ENCODE results near the gene PVALB. TPM values are rescaled to one million over a fixed set of nuclear protein-coding genes. Genes with fewer than 3 reads are reported as not detected.

Gene PVALB
- total and polyA plus RNA-seq, 9 of the 15 experiments (the other 6 are each of a cell fraction or from before 2014, with no cell fraction given), result not detected

- TF ChIP-seq, protein P1, sequence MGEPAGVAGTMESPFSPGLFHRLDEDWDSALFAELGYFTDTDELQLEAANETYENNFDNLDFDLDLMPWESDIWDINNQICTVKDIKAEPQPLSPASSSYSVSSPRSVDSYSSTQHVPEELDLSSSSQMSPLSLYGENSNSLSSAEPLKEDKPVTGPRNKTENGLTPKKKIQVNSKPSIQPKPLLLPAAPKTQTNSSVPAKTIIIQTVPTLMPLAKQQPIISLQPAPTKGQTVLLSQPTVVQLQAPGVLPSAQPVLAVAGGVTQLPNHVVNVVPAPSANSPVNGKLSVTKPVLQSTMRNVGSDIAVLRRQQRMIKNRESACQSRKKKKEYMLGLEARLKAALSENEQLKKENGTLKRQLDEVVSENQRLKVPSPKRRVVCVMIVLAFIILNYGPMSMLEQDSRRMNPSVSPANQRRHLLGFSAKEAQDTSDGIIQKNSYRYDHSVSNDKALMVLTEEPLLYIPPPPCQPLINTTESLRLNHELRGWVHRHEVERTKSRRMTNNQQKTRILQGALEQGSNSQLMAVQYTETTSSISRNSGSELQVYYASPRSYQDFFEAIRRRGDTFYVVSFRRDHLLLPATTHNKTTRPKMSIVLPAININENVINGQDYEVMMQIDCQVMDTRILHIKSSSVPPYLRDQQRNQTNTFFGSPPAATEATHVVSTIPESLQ (CRISPR knock-in tag; IDR thresholded peaks at IDR 0.05), result no peak
- no peak for TF ChIP-seq SLC30A9 (CRISPR knock-in tag; IDR thresholded peaks at IDR 0.05)
- 0 out of 2 replicates have a peak, but pooled peaks have one; percentile 19 for TF ChIP-seq SPI1 (IDR thresholded peaks at IDR 0.05; ENCODE audit: borderline replicate concordance, low read depth, low read length)
These were observed 42.9 kb downstream of the PVALB start (continued) for GRCh38 chr22:36773935-36774334.

- H3K4me3 ChIP-seq, result no peak overlapping the region
- peaks cover 0 to 51% of the 10 kb centered on the region in 2 experiments; a peak in 3 of 5 replicates for H3K27me3 ChIP-seq (ENCODE audit: control insufficient read depth in 2 of 2, insufficient read depth in 2 of 2, low read length in 2 of 2)
- 6% methylated on average over 8 of the region's 8 CpGs for WGBS (ENCODE audit: insufficient coverage, low coverage, missing lambda C conversion rate)
- H3K4me2 ChIP-seq (ENCODE audit: insufficient read depth, low read length), result no peak overlapping the region
- ChIA-PET CTCF (ENCODE audit: low intra/inter-chr PET ratio) (interaction anchor here (0.7 kb wide), 1 partner anchor 13 kb away, joined by 3 read pairs; no protein-coding TSS in a partner anchor), POLR2A (no interaction called here)
- no peaks in the 10 kb centered on the region for H3K79me2 ChIP-seq (ENCODE audit: control insufficient read depth, insufficient read depth, low read length)
- ATAC-seq (no peak), FAIRE-seq (no peak), DNase-seq (ENCODE audit: extremely low read depth in 1 of 4, low spot score in 3 of 4) (no peak)
- no peak for TF ChIP-seq RAD21 (CRISPR knock-in tag; conservative IDR thresholded peaks at IDR 0.05 in 1 of 2, IDR thresholded peaks at IDR 0.05 in 1 of 2)
- no peak for TF ChIP-seq RUNX1 (IDR thresholded peaks at IDR 0.05; ENCODE audit: low read depth)
- no peak for TF ChIP-seq SETDB1 (IDR thresholded peaks at IDR 0.05; ENCODE audit: low read length)
- no peak for TF ChIP-seq ZNF740 (CRISPR knock-in tag; IDR thresholded peaks at IDR 0.05)
- no peak for TF ChIP-seq ZNF740 (tag; IDR thresholded peaks at IDR 0.05)
- TF ChIP-seq BMI1 (IDR thresholded peaks at IDR 0.05; ENCODE audit: low read length), result no peak
- no peak for TF ChIP-seq CC2D1A (IDR thresholded peaks at IDR 0.05)
- peaks cover 0 to 8% of the 10 kb centered on the region in 2 experiments; a peak in 1 of 5 replicates for H3K4me1 ChIP-seq (replicated peaks in 1 of 2; ENCODE audit: control insufficient read depth in 2 of 2, insufficient read depth in 2 of 2, low read length in 2 of 2)
- H3K9me1 ChIP-seq (ENCODE audit: control insufficient read depth, insufficient read depth, low read length), result no peaks in the 10 kb centered on the region
- no peak overlapping the region for H3K27ac ChIP-seq (ENCODE audit: extremely low read depth, low read depth, low read length)
- H3K9me3 ChIP-seq (replicated peaks; ENCODE audit: control insufficient read depth, insufficient read depth, low read depth, low read length), result no peaks in the 10 kb centered on the region
- no TSS peak for BruUV-seq (replicated peaks)
- in situ Hi-C loops (cut with MboI), result no loop called here
- intact Hi-C loops (cut with micrococcal nuclease), result loop anchor here (5.0 kb wide), 1 partner anchor 225 kb away; no protein-coding TSS in a partner anchor
- no peak overlapping the region for H2AFZ ChIP-seq (ENCODE audit: low read depth, low read length)
- H4K20me1 ChIP-seq (replicated peaks; ENCODE audit: control insufficient read depth, insufficient read depth, low read length), result no peaks in the 10 kb centered on the region
- H3K36me3 ChIP-seq (ENCODE audit: control insufficient read depth, insufficient read depth, low read length), result no peaks in the 10 kb centered on the region
- no peak overlapping the region for H3K9ac ChIP-seq (ENCODE audit: insufficient read depth in 1 of 2, low read depth in 2 of 2, low read length in 2 of 2)
These were observed 44.4 kb downstream of the PVALB start for GRCh38 chr22:36772451-36772850.

Data from K562 (cell line).